ENCODE results near the gene FAM193A.

FAM193A gene

GRCh38 chr4:2558301-2558700 is 21.9 kb downstream of the FAM193A start (continued):
- TF ChIP-seq GLIS3 (CRISPR knock-in tag; IDR thresholded peaks at IDR 0.05) (no peak), TCF4 (CRISPR knock-in tag; IDR thresholded peaks at IDR 0.05; ENCODE audit: borderline replicate concordance) (no peak), RARB (CRISPR knock-in tag; IDR thresholded peaks at IDR 0.05) (no peak), ZNF70 (CRISPR knock-in tag; IDR thresholded peaks at IDR 0.05) (no peak), CSDC2 (CRISPR knock-in tag; IDR thresholded peaks at IDR 0.05) (no peak), PATZ1 (CRISPR knock-in tag; IDR thresholded peaks at IDR 0.05; ENCODE audit: borderline replicate concordance) (no peak), TOX (CRISPR knock-in tag; IDR thresholded peaks at IDR 0.05; ENCODE audit: borderline replicate concordance) (no peak), ESRRG (CRISPR knock-in tag; IDR thresholded peaks at IDR 0.05) (no peak), ISL1 (CRISPR knock-in tag; IDR thresholded peaks at IDR 0.05) (no peak), POU6F1 (CRISPR knock-in tag; IDR thresholded peaks at IDR 0.05; ENCODE audit: borderline replicate concordance, low read depth) (no peak), ZFP3 (CRISPR knock-in tag; IDR thresholded peaks at IDR 0.05) (no peak), BACH2 (CRISPR knock-in tag; IDR thresholded peaks at IDR 0.05; ENCODE audit: borderline replicate concordance) (no peak), ZFP30 (CRISPR knock-in tag; IDR thresholded peaks at IDR 0.05) (no peak), ZNF565 (CRISPR knock-in tag; conservative IDR thresholded peaks at IDR 0.05; ENCODE audit: low read depth) (no peak), SNAI2 (CRISPR knock-in tag; IDR thresholded peaks at IDR 0.05) (no peak)

- TF ChIP-seq PATZ1 (CRISPR knock-in tag; IDR thresholded peaks at IDR 0.05; ENCODE audit: borderline replicate concordance) (no peak), ZFP3 (CRISPR knock-in tag; IDR thresholded peaks at IDR 0.05) (no peak), ISL1 (CRISPR knock-in tag; IDR thresholded peaks at IDR 0.05) (no peak), ZC3H10 (CRISPR knock-in tag; IDR thresholded peaks at IDR 0.05) (no peak), POU6F1 (CRISPR knock-in tag; IDR thresholded peaks at IDR 0.05; ENCODE audit: borderline replicate concordance, low read depth) (no peak), ZNF8 (CRISPR knock-in tag; IDR thresholded peaks at IDR 0.05) (no peak), TSHZ2 (CRISPR knock-in tag; IDR thresholded peaks at IDR 0.05) (no peak), CSDC2 (CRISPR knock-in tag; IDR thresholded peaks at IDR 0.05) (no peak), SNAI2 (CRISPR knock-in tag; IDR thresholded peaks at IDR 0.05) (no peak), RARB (CRISPR knock-in tag; IDR thresholded peaks at IDR 0.05) (no peak), GLIS3 (CRISPR knock-in tag; IDR thresholded peaks at IDR 0.05) (no peak), TOX (CRISPR knock-in tag; IDR thresholded peaks at IDR 0.05; ENCODE audit: borderline replicate concordance) (no peak), ARNTL (CRISPR knock-in tag; IDR thresholded peaks at IDR 0.05; ENCODE audit: borderline replicate concordance, low read depth) (no peak), ESRRG (CRISPR knock-in tag; IDR thresholded peaks at IDR 0.05) (no peak), BACH2 (CRISPR knock-in tag; IDR thresholded peaks at IDR 0.05; ENCODE audit: borderline replicate concordance) (no peak), ZNF70 (CRISPR knock-in tag; IDR thresholded peaks at IDR 0.05) (no peak), CREB5 (CRISPR knock-in tag; IDR thresholded peaks at IDR 0.05; ENCODE audit: low read depth) (no peak), CSRNP3 (CRISPR knock-in tag; IDR thresholded peaks at IDR 0.05) (no peak)
- ATAC-seq: no peak
These were observed 23.7 kb downstream of the FAM193A start for GRCh38 chr4:2560167-2560566.
